HG03571 (cell line): Measurements from ENCODE around the gene DNASE1L1.

Source experiments
- ATAC-seq: cut with Tn5 transposase; IDR thresholded peaks from one replicate; pipeline ENCODE4 v1.9.1; 2021; ENCODE audit not compliant: unreplicated experiment

The DNASE1L1 gene

GRCh38 chrX:154354013-154354412, 55.0 kb downstream of the DNASE1L1 start:
- no peak for ATAC-seq

- ATAC-seq: no peak
Observed at GRCh38 chrX:154353172-154353843, 55.7 kb downstream of the DNASE1L1 start.

GRCh38 chrX:154352466-154352865, 56.6 kb downstream of the DNASE1L1 start:
- ATAC-seq: no peak

DNA sequence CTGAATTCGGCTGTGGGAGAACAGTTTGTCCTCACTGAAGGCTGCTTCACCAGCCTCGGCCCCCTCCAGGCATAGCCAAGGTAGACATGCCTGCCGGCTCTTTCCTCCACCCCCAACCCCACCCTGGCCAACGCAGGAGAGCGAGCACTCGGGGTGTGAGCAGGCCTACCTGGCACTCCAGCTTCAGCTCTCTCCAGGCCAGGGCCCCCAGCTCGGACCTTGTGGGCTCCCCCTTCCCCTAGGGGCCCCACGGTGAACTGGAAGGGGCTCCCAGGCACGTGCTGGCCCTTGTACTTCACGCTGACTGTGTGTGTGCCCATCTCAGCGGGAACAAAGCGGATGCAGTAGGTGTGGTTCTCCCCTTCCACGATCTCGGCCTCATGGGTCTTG, 57.0 kb downstream of the DNASE1L1 start:
- ATAC-seq: no peak
